Measurements from ENCODE around the gene PLCL1. TPM values are rescaled to one million over a fixed set of nuclear protein-coding genes. Genes with fewer than 3 reads are reported as not detected.

PLCL1 gene
- total RNA-seq, 3 donors from 2014 or later (not counting 1 experiment from before 2014, with no cell fraction given) = 0.86 to 2.8 (median 1.1) TPM

DNA sequence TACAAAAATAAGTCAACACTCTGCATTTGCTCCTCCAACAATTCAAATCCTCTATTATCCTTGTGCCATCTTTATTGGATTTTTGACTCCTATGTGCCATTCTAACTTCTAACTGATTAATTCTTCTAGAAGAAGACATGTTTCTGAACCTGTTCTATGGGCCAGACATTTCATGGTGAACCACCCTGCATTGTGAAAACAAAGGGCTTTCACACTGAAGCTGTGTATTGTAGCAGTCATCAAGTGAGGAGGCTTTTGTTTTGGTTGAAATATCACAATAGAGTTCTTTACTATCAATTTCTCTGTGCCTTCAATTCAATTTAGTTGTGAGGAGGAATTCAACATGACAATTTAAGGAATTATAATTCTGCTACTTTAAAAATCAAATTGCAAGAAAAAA is 357.9 kb downstream of the PLCL1 start:
- no peak for ATAC-seq
- H3K9me3 ChIP-seq (ENCODE audit: control insufficient read depth, insufficient read depth, low read length) = no peaks in the 10 kb centered on the region
- no peak for TF ChIP-seq CTCF (IDR thresholded peaks at IDR 0.05)
- DNase-seq = no peak
- H3K27ac ChIP-seq (ENCODE audit: low read length) = no peak overlapping the region
- no peaks in the 10 kb centered on the region for H3K36me3 ChIP-seq (ENCODE audit: control insufficient read depth, insufficient read depth, low read length)
- no peaks in the 10 kb centered on the region for H3K27me3 ChIP-seq (ENCODE audit: control insufficient read depth, insufficient read depth, low read length)
- no peaks in the 10 kb centered on the region for H3K4me1 ChIP-seq (ENCODE audit: control insufficient read depth, insufficient read depth, low read length)
- Mint-ChIP-seq H3K4me3 (no peak overlapping the region), H3K27ac (no peak overlapping the region), H3K4me1 (no peaks in the 10 kb centered on the region), H3K27me3 (ENCODE audit: low read depth in 2 of 2) (no peaks in the 10 kb centered on the region), H3K36me3 (no peaks in the 10 kb centered on the region), H3K9me3 (peaks cover 0 to 8% of the 10 kb centered on the region in 2 donors)
- H3K4me3 ChIP-seq (ENCODE audit: low read length) = no peak overlapping the region
- intact Hi-C loops (cut with micrococcal nuclease) = no loop called here

DNA sequence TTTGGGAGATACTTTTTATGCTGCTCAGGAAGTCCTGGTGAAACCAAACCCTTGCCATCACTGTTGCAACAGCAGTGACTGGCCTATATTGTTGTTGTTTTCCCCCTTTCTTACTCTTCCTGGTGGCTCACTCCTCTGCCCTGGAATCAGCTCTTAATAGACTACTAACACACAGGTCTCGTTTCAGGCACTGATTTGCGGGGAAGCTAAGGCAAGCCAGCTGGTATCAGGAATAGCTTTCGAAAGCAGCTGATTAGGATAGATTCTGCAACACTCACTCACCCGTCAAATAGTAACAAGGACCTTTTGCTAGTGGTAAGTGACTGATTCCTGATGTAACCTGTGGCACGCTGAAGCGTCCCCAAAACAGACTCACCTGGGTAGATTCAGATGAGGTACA is 360.4 kb downstream of the PLCL1 start:
- no peak overlapping the region for H3K27ac ChIP-seq (ENCODE audit: low read length)
- H3K27ac Mint-ChIP-seq = no peak overlapping the region
- ATAC-seq (no peak), DNase-seq (no peak)
- WGBS (ENCODE audit: insufficient coverage) = 83% methylated on average over 6 of the region's 6 CpGs
- no peaks in the 10 kb centered on the region for H3K36me3 Mint-ChIP-seq
- intact Hi-C loops (cut with micrococcal nuclease) = no loop called here
- no peaks in the 10 kb centered on the region for H3K36me3 ChIP-seq (ENCODE audit: control insufficient read depth, insufficient read depth, low read length)
- H3K4me3 Mint-ChIP-seq = no peak overlapping the region
- no peaks in the 10 kb centered on the region for H3K4me1 ChIP-seq (ENCODE audit: control insufficient read depth, insufficient read depth, low read length)
- H3K4me1 Mint-ChIP-seq = no peaks in the 10 kb centered on the region
- H3K27me3 Mint-ChIP-seq (ENCODE audit: low read depth in 2 of 2) = no peaks in the 10 kb centered on the region
- H3K9me3 ChIP-seq (ENCODE audit: control insufficient read depth, insufficient read depth, low read length) = no peaks in the 10 kb centered on the region
- H3K9me3 Mint-ChIP-seq = peaks cover 0 to 6% of the 10 kb centered on the region in 2 donors
- H3K4me3 ChIP-seq (ENCODE audit: low read length) = no peak overlapping the region
- no peaks in the 10 kb centered on the region for H3K27me3 ChIP-seq (ENCODE audit: control insufficient read depth, insufficient read depth, low read length)
- no peak for TF ChIP-seq CTCF (IDR thresholded peaks at IDR 0.05)

DNA sequence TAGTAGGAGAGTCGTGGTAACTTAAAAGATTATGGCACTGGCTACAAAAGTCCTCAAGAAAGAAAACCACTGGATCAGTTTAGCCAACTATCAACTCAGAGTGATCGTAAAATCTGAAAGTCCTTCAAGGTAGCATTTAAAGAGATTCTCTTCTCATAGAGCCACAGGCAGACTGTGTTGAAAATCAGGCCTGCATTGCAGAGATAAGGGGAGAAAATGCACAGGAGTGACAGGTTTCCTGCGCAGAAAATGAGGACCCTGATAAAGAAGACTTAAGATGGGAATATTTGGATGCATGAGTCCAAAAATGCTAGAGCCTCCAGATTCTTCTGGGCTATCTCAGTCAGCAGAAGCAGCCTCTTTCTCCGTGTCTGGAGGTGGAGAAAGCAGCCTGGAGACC is 360.9 kb downstream of the PLCL1 start:
- intact Hi-C loops (cut with micrococcal nuclease) = no loop called here
- no peak overlapping the region for H3K4me3 ChIP-seq (ENCODE audit: low read length)
- Mint-ChIP-seq H3K4me3 (no peak overlapping the region), H3K27ac (no peak overlapping the region), H3K9me3 (peaks cover 0 to 6% of the 10 kb centered on the region in 2 donors), H3K36me3 (no peaks in the 10 kb centered on the region), H3K27me3 (ENCODE audit: low read depth in 2 of 2) (no peaks in the 10 kb centered on the region), H3K4me1 (no peaks in the 10 kb centered on the region)
- ATAC-seq (no peak), DNase-seq (no peak)
- WGBS (ENCODE audit: insufficient coverage) = 84% methylated on average over 4 of the region's 4 CpGs
- H3K27me3 ChIP-seq (ENCODE audit: control insufficient read depth, insufficient read depth, low read length) = no peaks in the 10 kb centered on the region
- no peaks in the 10 kb centered on the region for H3K9me3 ChIP-seq (ENCODE audit: control insufficient read depth, insufficient read depth, low read length)
- H3K27ac ChIP-seq (ENCODE audit: low read length) = no peak overlapping the region
- H3K4me1 ChIP-seq (ENCODE audit: control insufficient read depth, insufficient read depth, low read length) = no peaks in the 10 kb centered on the region
- no peaks in the 10 kb centered on the region for H3K36me3 ChIP-seq (ENCODE audit: control insufficient read depth, insufficient read depth, low read length)
- TF ChIP-seq CTCF (IDR thresholded peaks at IDR 0.05) = no peak

DNA sequence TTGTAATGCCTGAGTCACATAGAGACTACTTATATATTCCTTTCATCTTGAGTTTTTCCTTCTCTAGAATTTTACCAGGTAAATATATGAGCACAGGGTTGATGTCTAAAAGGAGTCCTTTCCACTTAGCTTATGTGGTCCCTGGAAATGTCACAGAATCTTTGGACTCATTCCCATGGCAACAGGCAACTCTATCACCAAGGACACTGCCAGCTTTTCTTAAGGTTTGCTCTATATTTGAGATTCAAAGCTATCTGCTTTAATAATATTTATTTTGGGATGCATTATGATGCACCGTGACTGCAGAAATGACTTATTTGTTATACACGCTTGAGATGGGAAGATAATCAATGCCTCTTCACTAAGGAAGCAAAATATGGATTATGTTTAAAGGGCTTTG is 363.0 kb downstream of the PLCL1 start:
- H3K27ac Mint-ChIP-seq = no peak overlapping the region
- ATAC-seq (no peak), DNase-seq (no peak)
- 94% methylated on average over 2 of the region's 2 CpGs for WGBS (ENCODE audit: insufficient coverage)
- Histone ChIP-seq H3K36me3 (ENCODE audit: control insufficient read depth, insufficient read depth, low read length) (no peaks in the 10 kb centered on the region), H3K9me3 (ENCODE audit: control insufficient read depth, insufficient read depth, low read length) (no peaks in the 10 kb centered on the region), H3K27ac (ENCODE audit: low read length) (no peak overlapping the region), H3K4me1 (ENCODE audit: control insufficient read depth, insufficient read depth, low read length) (no peaks in the 10 kb centered on the region), H3K27me3 (ENCODE audit: control insufficient read depth, insufficient read depth, low read length) (no peaks in the 10 kb centered on the region), H3K4me3 (ENCODE audit: low read length) (no peak overlapping the region)
- H3K4me3 Mint-ChIP-seq = no peak overlapping the region
- peaks cover 0 to 6% of the 10 kb centered on the region in 2 donors for H3K9me3 Mint-ChIP-seq
- H3K4me1 Mint-ChIP-seq = no peaks in the 10 kb centered on the region
- no peaks in the 10 kb centered on the region for H3K36me3 Mint-ChIP-seq
- no peaks in the 10 kb centered on the region for H3K27me3 Mint-ChIP-seq (ENCODE audit: low read depth in 2 of 2)
- no peak for TF ChIP-seq CTCF (IDR thresholded peaks at IDR 0.05)
- intact Hi-C loops (cut with micrococcal nuclease) = no loop called here
